ENCODE data around the gene FOXJ1. TPM values are rescaled to one million over a fixed set of nuclear protein-coding genes. Genes with fewer than 3 reads are reported as not detected.
A peak's percentile ranks its signal among the peaks of the same experiment; 100 is the strongest.
"Not testable (repeated sequence)": the region's sequence is repeated elsewhere in the genome, so short reads cannot be mapped to it uniquely, and the experiment has no call there.

Gene FOXJ1, protein sequence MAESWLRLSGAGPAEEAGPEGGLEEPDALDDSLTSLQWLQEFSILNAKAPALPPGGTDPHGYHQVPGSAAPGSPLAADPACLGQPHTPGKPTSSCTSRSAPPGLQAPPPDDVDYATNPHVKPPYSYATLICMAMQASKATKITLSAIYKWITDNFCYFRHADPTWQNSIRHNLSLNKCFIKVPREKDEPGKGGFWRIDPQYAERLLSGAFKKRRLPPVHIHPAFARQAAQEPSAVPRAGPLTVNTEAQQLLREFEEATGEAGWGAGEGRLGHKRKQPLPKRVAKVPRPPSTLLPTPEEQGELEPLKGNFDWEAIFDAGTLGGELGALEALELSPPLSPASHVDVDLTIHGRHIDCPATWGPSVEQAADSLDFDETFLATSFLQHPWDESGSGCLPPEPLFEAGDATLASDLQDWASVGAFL
- total RNA-seq, result not detected
- long read RNA-seq, result 0 reads

DNA sequence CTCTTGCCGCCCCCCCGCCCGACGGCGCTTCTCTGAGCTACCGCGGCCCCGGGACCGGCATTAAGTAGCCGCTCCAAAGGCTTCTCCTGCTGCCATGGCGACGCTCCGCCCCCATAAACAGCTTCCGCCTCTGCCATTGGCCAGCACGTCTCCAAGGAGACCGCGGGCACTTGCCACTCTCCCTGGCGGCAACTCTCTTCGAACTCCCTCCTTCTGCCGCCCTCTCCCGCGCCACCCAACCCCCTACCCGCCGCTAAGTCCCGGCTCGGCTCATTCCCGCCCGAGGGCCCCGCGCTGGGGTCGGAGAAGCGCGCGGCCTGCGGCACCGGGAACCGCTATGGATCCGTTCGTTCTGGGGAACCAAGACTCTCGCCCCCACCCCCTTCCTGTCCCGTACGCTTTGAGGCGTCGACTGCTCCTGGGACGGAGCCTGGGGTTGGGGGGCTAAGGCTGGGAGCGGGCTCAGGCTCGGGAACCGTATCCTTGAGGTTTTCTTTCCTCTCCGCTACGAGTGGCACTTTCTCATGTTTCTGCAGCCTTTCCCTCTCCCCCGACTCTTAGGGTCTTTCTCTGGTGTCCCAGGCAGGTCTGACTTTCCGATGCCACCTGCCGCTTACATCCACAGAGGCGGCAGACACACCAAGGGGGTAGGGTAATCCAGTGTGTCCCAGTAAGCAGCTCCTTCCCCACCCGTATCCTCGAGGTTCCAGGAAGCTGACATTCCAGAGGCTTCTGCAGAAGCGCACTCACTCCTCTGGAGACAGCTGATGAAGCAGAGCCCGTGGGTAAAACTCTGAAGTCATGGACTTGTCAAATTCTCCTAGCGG is at the start of gene FOXJ1:
Gene FOXJ1 (minus strand): TSS at position 34 of the 827 bp plus-strand sequence. CDS start 850 bp downstream, outside the sequence.
- peak; percentile 93 for DNase-seq (ENCODE audit: low spot score)
- intact Hi-C loops (cut with DNase I), result no loop called here

DNA sequence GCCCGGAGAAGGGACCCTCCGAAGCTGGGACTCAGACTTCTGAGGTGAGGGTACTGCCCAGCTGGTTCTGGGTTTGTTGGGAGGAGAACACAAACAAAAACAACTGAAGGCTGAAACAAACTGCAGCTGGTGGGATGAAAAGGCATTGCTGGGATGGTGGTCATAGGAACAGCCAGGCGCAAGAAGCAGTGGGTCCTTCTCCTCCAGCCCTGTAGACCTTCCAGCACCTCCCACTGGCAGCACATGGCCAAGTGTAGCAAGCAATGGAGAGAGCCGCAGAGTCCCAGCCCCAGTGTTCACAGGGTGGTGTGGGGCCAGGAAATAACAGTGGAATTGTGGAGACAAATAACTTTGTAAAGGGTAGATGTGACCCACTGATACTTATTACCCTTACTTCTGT is 48.7 kb upstream of the FOXJ1 start:
- intact Hi-C loops (cut with DNase I), result no loop called here
- DNase-seq (ENCODE audit: low spot score), result no peak

DNA sequence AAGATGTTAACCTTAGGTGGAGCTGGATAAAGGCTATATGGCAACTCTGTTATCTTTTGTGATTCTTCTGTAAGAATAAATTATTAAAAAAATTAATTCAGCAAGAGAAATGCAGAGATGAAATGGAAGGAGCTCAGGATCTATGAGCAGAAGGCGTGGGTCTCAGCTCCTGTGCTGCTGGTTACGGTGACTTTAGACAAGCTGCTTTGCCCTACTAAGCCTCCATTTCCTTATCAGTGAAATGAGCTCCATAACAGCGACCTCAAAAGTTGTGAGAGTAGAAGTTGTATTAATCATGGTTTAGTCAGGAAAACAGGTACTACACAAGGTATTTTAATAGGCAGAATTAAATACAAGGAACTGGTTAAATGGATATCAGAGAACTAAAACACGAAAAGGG is 48.2 kb upstream of the FOXJ1 start:
- intact Hi-C loops (cut with DNase I), result no loop called here
- no peak for DNase-seq (ENCODE audit: low spot score)

DNA sequence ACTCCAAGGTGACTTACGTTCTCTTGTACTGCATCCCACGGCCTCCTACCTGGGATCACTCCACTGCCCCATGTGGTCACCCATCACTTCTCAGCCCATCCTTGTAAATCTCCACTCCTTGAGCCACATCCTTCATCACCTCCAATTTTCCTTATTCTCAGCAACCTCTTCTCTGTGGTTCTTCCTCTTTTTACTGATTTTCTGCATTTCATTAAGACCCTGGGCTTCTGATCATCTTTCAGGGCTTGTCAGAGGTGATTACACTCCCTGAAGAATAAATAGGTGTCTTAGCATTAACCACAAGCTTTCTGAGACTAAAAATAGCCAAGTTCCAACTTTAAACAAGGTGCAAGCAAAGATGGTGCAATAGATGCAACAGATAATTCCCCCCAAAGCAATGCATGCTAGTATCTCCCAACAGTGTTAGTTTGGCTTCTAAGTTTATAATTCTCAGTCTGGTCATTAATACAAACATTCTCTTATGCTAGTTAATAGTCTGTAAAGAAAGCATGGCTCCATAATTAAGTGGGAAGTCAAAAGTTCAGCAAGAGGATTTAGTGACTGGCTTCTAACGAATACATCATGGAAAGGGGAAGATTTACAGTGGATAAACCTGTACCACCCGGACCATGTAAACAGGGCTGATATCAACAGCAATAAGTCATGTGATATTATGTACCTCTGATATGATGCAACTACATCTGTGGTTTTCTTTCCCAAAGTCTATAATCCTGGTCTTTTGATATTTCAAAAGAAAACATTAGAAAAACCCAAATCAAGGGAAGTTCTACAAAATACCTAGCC is 47.4 kb upstream of the FOXJ1 start:
- intact Hi-C loops (cut with DNase I), result no loop called here
- DNase-seq (ENCODE audit: low spot score), result no peak

GRCh38 chr17:76186774-76187173 is 45.7 kb upstream of the FOXJ1 start:
- intact Hi-C loops (cut with DNase I); DNase-seq (ENCODE audit: low spot score): not testable (repeated sequence)

DNA sequence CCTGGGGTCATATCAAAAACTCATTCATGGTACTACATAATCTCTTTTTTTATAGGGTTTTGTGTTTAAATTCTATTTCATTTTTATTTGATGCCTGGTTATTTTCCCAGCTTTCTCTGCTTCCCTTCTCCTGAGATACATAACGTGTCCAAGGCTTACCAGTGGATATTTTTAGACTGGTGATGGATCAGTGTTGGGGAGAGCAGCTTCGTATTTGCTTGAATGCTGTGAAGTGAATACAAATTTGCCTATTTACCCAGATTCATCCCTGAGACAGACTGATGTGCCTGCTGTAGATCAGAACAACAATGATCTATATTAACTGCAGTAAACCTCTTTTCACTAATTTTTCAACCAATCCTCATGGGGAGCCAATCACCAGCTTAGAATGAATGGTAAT is 43.2 kb upstream of the FOXJ1 start:
- no peak for DNase-seq (ENCODE audit: low spot score)
- intact Hi-C loops (cut with DNase I), result no loop called here

GRCh38 chr17:76182016-76182764 is 41.1 kb upstream of the FOXJ1 start:
- intact Hi-C loops (cut with DNase I), result loop anchor here (2.0 kb wide), 2 partner anchors 59 to 97 kb away; no protein-coding TSS in a partner anchor
- DNase-seq (ENCODE audit: low spot score), result peak; percentile 92

DNA sequence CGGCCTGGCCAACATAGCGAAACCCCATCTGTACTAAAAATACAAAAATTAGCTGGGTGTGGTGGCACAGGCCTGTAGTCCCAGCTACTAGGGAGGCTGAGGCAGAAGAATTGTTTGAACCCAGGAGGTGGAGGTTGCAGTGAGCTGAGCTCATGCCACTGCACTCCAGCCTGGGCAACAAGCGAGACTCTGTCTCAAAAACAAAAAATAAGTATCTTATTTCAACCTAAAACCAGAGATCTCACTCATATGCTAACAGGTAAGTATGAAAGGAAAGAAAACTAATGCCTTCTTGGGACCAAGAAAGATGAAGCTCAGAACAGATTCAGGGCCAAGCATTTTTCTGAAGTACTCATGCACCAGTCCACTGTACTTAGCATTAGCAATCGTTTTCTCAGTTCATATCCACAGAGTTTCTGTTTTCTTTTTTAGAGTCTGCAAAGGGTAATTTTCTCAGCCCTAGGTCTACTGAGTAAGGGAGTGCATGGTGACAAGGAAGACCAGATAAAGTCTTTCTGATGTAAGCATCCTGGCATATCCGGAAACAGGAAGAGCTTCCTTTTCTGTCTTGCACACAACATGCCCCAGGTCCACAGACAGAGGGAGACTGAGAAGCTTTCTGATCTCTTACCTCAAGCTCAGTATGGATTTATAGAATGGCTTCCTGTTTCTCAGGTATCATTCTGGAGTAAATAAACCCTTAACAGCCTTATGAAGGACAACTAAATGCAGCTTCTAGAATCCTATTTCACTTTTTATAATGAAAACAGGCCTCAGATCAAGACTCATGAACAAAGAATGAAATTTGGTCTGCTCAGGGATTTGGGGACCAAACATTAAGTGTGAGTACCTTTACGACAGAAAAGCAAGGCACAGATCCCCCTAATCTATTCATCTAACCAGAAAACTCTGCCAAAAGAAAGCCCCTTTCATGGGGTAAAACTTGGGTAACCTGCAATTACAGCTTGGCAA is 38.7 kb upstream of the FOXJ1 start:
- no peak for DNase-seq (ENCODE audit: low spot score)
- intact Hi-C loops (cut with DNase I), result no loop called here

GRCh38 chr17:76178124-76178523 is 37.1 kb upstream of the FOXJ1 start:
- intact Hi-C loops (cut with DNase I), result no loop called here
- no peak for DNase-seq (ENCODE audit: low spot score)

DNA sequence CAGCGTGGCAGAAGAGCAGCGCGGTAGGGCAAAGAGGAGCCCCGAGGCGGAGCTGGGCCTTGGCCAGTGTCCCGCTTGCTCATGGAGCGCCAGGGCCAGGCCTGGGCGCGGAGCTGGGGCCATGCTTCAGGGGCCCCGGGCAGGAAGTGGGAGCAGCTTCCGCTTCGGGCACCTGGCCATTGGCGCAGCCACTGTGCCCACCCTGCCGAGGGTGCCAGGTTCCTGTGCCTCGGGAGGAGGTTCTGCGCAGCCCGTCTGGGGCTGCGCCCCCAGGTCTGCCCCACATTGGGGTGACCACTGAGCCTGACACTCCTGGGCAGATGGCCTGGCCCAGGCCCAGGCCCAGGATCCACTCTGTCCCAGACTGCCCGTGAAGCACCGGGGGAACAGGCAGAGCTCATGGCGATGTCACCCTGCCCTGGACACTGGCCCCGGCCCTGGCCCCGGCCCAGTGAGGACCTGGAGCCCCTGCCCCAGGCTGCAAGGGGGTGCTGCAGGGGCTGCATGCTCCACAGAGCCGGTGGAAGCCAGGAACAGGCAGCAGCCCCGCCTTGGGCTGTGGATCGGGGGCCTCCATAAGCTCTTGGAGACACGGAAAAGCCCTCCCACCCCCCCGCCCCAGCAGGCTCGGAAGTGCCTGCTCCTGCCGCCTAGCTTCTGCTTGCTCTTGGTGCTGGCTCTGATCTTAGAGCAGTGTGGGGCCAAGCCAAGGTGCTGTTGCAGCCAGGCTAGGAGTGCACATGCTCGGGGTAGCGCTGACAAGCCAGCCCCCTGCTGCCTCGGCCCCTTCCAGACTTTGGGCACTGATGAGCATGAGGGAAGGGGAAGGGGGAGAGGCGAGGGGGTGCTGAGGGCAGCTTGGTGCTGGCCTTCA is 35.9 kb upstream of the FOXJ1 start:
- intact Hi-C loops (cut with DNase I), result no loop called here
- DNase-seq (ENCODE audit: low spot score), result no peak

DNA sequence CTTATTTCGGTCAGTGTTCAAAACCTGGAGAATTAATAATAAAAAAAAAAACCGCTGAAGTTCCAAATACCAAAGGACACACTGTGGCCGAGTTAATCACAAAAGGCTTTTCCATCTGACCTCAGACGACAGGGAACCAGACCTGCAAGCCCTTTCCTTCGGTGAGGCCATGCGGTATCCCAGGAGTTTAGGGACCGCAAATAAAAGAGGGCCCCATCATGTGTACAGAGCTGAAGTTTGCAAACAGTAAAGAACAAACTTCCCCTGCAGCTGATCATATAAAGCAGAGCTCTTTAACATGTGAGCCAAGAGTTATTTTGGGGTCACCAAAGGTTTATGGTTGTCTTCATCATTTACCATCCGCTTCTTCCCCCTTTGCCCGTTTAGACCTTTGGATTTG is 33.0 kb upstream of the FOXJ1 start:
- intact Hi-C loops (cut with DNase I), result no loop called here
- no peak for DNase-seq (ENCODE audit: low spot score)

- DNase-seq (ENCODE audit: low spot score), result no peak
- intact Hi-C loops (cut with DNase I), result no loop called here
Observed at GRCh38 chr17:76173474-76173873, 32.4 kb upstream of the FOXJ1 start.

DNA sequence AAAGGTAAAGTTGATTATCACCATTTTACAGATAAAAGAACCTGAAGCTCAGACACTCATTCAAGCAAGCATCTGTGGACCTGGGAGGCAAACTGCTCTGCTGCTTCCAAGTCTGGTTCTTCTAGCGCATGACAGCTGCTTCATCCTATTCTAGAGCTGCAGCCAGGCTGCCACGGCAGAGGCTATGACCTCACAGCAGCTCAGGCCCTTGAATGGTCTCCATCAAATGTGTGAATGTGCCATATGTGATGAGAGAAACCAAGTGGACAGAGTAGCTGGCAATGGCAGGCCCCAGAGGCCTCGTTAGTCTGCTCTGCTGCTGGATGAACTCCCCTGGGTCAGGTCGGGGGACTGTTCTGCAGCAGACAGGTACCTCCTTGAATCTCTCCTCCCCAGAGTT is 30.7 kb upstream of the FOXJ1 start:
- intact Hi-C loops (cut with DNase I), result no loop called here
- DNase-seq (ENCODE audit: low spot score), result no peak

DNA sequence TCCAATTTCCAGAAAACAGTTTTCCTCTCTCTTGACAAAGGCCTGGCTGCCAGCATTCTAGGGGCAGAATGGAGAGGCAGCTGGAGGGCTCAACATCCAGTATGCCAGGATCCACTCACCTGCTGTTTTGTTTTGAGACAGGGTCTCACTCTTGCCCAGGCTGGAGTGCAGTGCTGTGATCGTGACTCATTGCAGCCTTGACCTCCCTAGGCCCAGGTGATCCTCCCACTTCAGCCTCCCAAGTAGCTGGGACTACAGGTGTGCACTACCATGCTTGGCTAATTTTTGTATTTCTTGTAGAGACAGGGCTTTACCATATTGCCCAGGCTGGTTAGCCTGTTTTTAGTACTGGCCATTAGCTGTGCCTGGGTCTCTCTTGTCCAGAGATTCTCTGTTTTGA is 29.1 kb upstream of the FOXJ1 start:
- intact Hi-C loops (cut with DNase I), result no loop called here
- DNase-seq (ENCODE audit: low spot score), result no peak

DNA sequence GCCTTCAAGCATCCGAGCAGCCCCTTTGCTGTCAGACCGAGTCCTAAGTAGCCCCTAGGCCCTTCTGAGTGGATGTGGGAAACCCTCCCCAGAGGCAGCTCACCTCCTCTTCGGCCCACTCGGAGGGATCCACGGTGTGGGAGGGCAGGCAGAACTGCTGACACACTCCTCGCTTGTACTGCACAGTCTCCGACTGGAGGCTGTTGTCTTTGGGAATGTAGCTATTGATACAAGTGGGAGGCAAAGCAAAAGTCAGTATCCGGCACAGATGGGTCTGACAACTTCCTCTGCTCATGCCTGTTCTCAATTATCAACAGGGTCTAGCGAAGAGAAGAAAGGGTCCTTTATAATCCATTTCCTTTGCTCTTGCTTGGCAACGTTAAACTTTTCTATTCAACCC is 25.9 kb upstream of the FOXJ1 start:
- intact Hi-C loops (cut with DNase I), result no loop called here
- DNase-seq (ENCODE audit: low spot score), result no peak

- intact Hi-C loops (cut with DNase I), result no loop called here
Observed at GRCh38 chr17:76166168-76166567, 25.1 kb upstream of the FOXJ1 start.

GRCh38 chr17:76164331-76164730 is 23.3 kb upstream of the FOXJ1 start:
- intact Hi-C loops (cut with DNase I), result no loop called here
- DNase-seq (ENCODE audit: low spot score), result no peak

More at GRCh38 chr17:76166168-76166567, 25.1 kb upstream of the FOXJ1 start:
- no peak for DNase-seq (ENCODE audit: low spot score)

All from cardiac septum (tissue), 1 donor.